Tibial artery (tissue), 4 donors: Measurements from ENCODE around the gene GRB10.
"Not testable (repeated sequence)": the region's sequence is repeated elsewhere in the genome, so short reads cannot be mapped to it uniquely, and the experiment has no call there.

ENCODE experiments used
- DNase-seq, 2 donors: peaks; one replicate each; pipeline ENCODE4 v3.0.0-alpha.2; 2019
- H3K27ac ChIP-seq, 2 donors: fragments of 200-600 bp; sonication (generic) in 1 of 2; 1 replicate in 1 of 2; 2 replicates in 1 of 2; pipeline ENCODE4 v1.5.1; 2018 to 2019; ENCODE audit warnings: mild to moderate bottlenecking in 1 of 2
- H3K27me3 ChIP-seq, 2 donors: fragments of 200-600 bp; sonication (generic) in 1 of 2; one replicate each; pipeline versions ENCODE4 v1.5.1 to v1.6.0; 2016 to 2019
- H3K36me3 ChIP-seq, 3 donors: fragments of 200-600 bp; sonication (generic) in 2 of 3; one replicate each; pipeline ENCODE4 v1.5.1; 2016 to 2019; ENCODE audit warnings: mild to moderate bottlenecking in 2 of 3
- H3K4me1 ChIP-seq, 4 donors: fragments of 200-600 bp; sonication (generic) in 2 of 4; 1 replicate in 3 of 4; 2 replicates in 1 of 4; pipeline ENCODE4 v1.5.1; 2016 to 2019
- H3K4me3 ChIP-seq, 2 donors: fragments of 200-600 bp; sonication (generic) in 1 of 2; 1 replicate in 1 of 2; 2 replicates in 1 of 2; pipeline ENCODE4 v1.5.1; 2018 to 2019; ENCODE audit warnings: mild to moderate bottlenecking in 2 of 2
- H3K9me3 ChIP-seq, 3 donors: fragments of 200-600 bp; sonication (generic) in 1 of 3; one replicate each; pipeline ENCODE4 v1.5.1; 2016 to 2019
- intact Hi-C: fragments of 100-400 bp; cut with DNase I; formaldehyde crosslinking; loops from one replicate; pipeline ENCODE4 v1.15.0; 2023; ENCODE audit warnings: low total_unique reads
- TF ChIP-seq, protein P1 (sequence below), 2 experiments: fragments of 200-600 bp in 1 of 2; fragments of 450-650 bp in 1 of 2; IDR thresholded peaks; one replicate each; pipeline ENCODE4 v1.5.1; 2017 to 2019; ENCODE audit warnings: antibody characterized with exemption in 2 of 2, mild to moderate bottlenecking in 1 of 2, moderate library complexity in 1 of 2

Gene GRB10

GRCh38 chr7:50775836-50776235 is 6.9 kb downstream of the GRB10 start:
- H3K4me1 ChIP-seq: peaks cover 0 to 15% (median 6%) of the 10 kb centered on the region in 4 donors
- H3K4me3 ChIP-seq: no peak overlapping the region
- no peaks in the 10 kb centered on the region for H3K9me3 ChIP-seq
- H3K27me3 ChIP-seq: no peaks in the 10 kb centered on the region
- no peak for DNase-seq
- H3K27ac ChIP-seq: no peak overlapping the region
- no peaks in the 10 kb centered on the region for H3K36me3 ChIP-seq
- TF ChIP-seq, protein P1, sequence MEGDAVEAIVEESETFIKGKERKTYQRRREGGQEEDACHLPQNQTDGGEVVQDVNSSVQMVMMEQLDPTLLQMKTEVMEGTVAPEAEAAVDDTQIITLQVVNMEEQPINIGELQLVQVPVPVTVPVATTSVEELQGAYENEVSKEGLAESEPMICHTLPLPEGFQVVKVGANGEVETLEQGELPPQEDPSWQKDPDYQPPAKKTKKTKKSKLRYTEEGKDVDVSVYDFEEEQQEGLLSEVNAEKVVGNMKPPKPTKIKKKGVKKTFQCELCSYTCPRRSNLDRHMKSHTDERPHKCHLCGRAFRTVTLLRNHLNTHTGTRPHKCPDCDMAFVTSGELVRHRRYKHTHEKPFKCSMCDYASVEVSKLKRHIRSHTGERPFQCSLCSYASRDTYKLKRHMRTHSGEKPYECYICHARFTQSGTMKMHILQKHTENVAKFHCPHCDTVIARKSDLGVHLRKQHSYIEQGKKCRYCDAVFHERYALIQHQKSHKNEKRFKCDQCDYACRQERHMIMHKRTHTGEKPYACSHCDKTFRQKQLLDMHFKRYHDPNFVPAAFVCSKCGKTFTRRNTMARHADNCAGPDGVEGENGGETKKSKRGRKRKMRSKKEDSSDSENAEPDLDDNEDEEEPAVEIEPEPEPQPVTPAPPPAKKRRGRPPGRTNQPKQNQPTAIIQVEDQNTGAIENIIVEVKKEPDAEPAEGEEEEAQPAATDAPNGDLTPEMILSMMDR (IDR thresholded peaks at IDR 0.05): no peak
- intact Hi-C loops: no loop called here

GRCh38 chr7:50775231-50775630 is 7.5 kb downstream of the GRB10 start:
- TF ChIP-seq, protein P1 (IDR thresholded peaks at IDR 0.05): no peak
- no peak for DNase-seq
- Histone ChIP-seq H3K4me3 (no peak overlapping the region), H3K36me3 (no peaks in the 10 kb centered on the region), H3K4me1 (peaks cover 0 to 21% (median 12%) of the 10 kb centered on the region in 4 donors), H3K9me3 (no peaks in the 10 kb centered on the region), H3K27me3 (no peaks in the 10 kb centered on the region), H3K27ac (no peak overlapping the region)
- intact Hi-C loops: no loop called here

- no peak overlapping the region for H3K4me3 ChIP-seq
- H3K36me3 ChIP-seq: no peaks in the 10 kb centered on the region
- TF ChIP-seq, protein P1 (IDR thresholded peaks at IDR 0.05): no peak
- no peaks in the 10 kb centered on the region for H3K9me3 ChIP-seq
- no peak overlapping the region for H3K27ac ChIP-seq
- DNase-seq: no peak
- H3K4me1 ChIP-seq: peaks cover 0 to 18% (median 14%) of the 10 kb centered on the region in 4 donors
- H3K27me3 ChIP-seq: no peaks in the 10 kb centered on the region
- intact Hi-C loops: no loop called here
These were observed 8.4 kb downstream of the GRB10 start for GRCh38 chr7:50774319-50774718.

DNA sequence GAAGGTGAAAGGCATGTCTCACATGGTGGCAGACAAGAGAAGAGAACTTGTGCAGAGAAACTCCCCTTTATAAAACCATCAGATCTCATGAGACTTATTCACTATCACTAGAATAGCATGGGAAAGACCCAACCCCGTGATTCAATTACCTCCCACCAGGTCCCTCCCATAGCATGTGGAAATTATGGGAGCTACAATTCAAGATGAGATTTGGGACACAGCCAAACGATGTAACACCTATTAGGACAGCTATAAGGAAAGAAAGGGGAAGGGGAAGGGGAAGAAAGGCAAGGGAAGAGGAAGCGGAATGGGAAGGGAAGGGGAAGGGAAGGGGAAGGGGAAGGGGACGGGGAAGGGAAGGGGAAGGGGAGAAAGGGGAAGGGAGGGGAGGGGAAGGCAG is 9.6 kb downstream of the GRB10 start:
- intact Hi-C loops, H3K36me3 ChIP-seq, H3K27me3 ChIP-seq, H3K9me3 ChIP-seq, DNase-seq, H3K4me3 ChIP-seq, H3K27ac ChIP-seq: not testable (repeated sequence)
- H3K4me1 ChIP-seq: peaks cover 0 to 21% (median 14%) of the 10 kb centered on the region in 4 donors

- no peaks in the 10 kb centered on the region for H3K36me3 ChIP-seq
- intact Hi-C loops: no loop called here
- H3K27me3 ChIP-seq: no peaks in the 10 kb centered on the region
- TF ChIP-seq, protein P1 (IDR thresholded peaks at IDR 0.05): no peak
- no peak overlapping the region for H3K27ac ChIP-seq
- peaks cover 0 to 26% (median 14%) of the 10 kb centered on the region in 4 donors for H3K4me1 ChIP-seq
- no peaks in the 10 kb centered on the region for H3K9me3 ChIP-seq
- H3K4me3 ChIP-seq: no peak overlapping the region
- DNase-seq: no peak
These were observed 11.3 kb downstream of the GRB10 start for GRCh38 chr7:50771120-50772002.
